B cell (primary cell): ENCODE results near the gene GPR78. TPM values are rescaled to one million over a fixed set of nuclear protein-coding genes. Genes with fewer than 3 reads are reported as not detected.

Experiments used
- ATAC-seq: fragments of 200-7000 bp; cut with Tn5 transposase; one replicate; pipeline ENCODE4 v1.10.0; 2021; ENCODE audit warnings: low read depth, mild to moderate bottlenecking, moderate number of reproducible peaks, moderate library complexity
- CTCF ChIA-PET: fragments of 350-600 bp; sonication (Branson Sonifier 250); formaldehyde crosslinking; loops from one replicate; lab custom pipeline; 2021; ENCODE audit warnings: antibody characterized with exemption, inconsistent platforms; lab: Charles Lee
- POLR2A ChIA-PET: fragments of 350-600 bp; sonication (Branson Sonifier 250); formaldehyde crosslinking; loops from one replicate; lab custom pipeline; 2021; ENCODE audit warnings: antibody characterized with exemption; lab: Charles Lee
- DNase-seq: peaks from one replicate; pipeline ENCODE4 v3.0.0; 2013
- H2AFZ ChIP-seq: 2 replicates; pipeline ENCODE4 v1.6.1; 2012; ENCODE audit warnings: mild to moderate bottlenecking, low read depth, low read length; ENCODE audit not compliant: insufficient read depth, poor library complexity, severe bottlenecking
- H3K27ac ChIP-seq, 2 donors: 1 replicate in 1 of 2; 2 replicates in 1 of 2; pipeline ENCODE4 v1.5.1; 2012 to 2013; ENCODE audit warnings: low read length in 2 of 2, mild to moderate bottlenecking in 2 of 2, moderate library complexity in 1 of 2
- H3K27me3 ChIP-seq, 4 experiments: fragments of 200-600 bp in 1 of 4; sonication (generic) in 1 of 4; replicated peaks in 1 of 4; 1 replicate in 2 of 4; 2 replicates in 2 of 4; pipeline versions ENCODE4 v1.6.1 to v1.7.0; 2013 to 2016; ENCODE audit warnings: low read length in 3 of 4, mild to moderate bottlenecking in 2 of 4, mixed read lengths in 1 of 4, moderate library complexity in 1 of 4; ENCODE audit not compliant: insufficient read depth in 4 of 4, control insufficient read depth in 3 of 4; ENCODE audit errors: control extremely low read depth in 1 of 4
- H3K36me3 ChIP-seq, 2 experiments: replicated peaks in 1 of 2; 1 replicate in 1 of 2; 2 replicates in 1 of 2; pipeline versions ENCODE4 v1.6.1 to v1.7.1; 2013; ENCODE audit warnings: low read length in 1 of 2; ENCODE audit not compliant: insufficient read depth in 2 of 2, control insufficient read depth in 1 of 2; ENCODE audit errors: control extremely low read depth in 1 of 2, extremely low read depth in 1 of 2
- H3K4me1 ChIP-seq, 2 donors: fragments of 200-600 bp in 1 of 2; sonication (generic) in 1 of 2; 1 replicate in 1 of 2; 2 replicates in 1 of 2; pipeline versions ENCODE4 v1.5.1 to v1.6.1; 2013 to 2017; ENCODE audit warnings: low read length in 2 of 2; ENCODE audit not compliant: control insufficient read depth in 2 of 2, insufficient read depth in 2 of 2
- H3K4me2 ChIP-seq: replicated peaks from 2 replicates; pipeline ENCODE3; 2012; ENCODE audit warnings: mild to moderate bottlenecking, low read depth, low read length; ENCODE audit not compliant: poor library complexity, severe bottlenecking
- H3K4me3 ChIP-seq, 5 experiments: fragments of 200-600 bp in 1 of 5; sonication (generic) in 1 of 5; 1 replicate in 3 of 5; 2 replicates in 2 of 5; pipeline versions ENCODE4 v1.5.1 to v1.7.0; 2011 to 2016; ENCODE audit warnings: low read length in 4 of 5, mild to moderate bottlenecking in 4 of 5, low read depth in 2 of 5, control low read depth in 1 of 5, moderate library complexity in 1 of 5; ENCODE audit not compliant: insufficient read depth in 1 of 5; ENCODE audit errors: control extremely low read depth in 1 of 5, extremely low read depth in 1 of 5
- H3K79me2 ChIP-seq: fragments of 200-600 bp; sonication (generic); one replicate; pipeline ENCODE4 v1.6.0; 2016; ENCODE audit warnings: low read length; ENCODE audit not compliant: control insufficient read depth, insufficient read depth
- H3K9ac ChIP-seq: fragments of 200-600 bp; sonication (generic); 2 replicates; pipeline ENCODE4 v1.6.1; 2017; ENCODE audit warnings: mild to moderate bottlenecking, low read length, moderate library complexity
- H3K9me3 ChIP-seq, 3 donors: one replicate each; pipeline versions ENCODE4 v1.6.1 to v1.7.1; 2013; ENCODE audit warnings: low read length in 2 of 3; ENCODE audit not compliant: control insufficient read depth in 2 of 3, insufficient read depth in 1 of 3; ENCODE audit errors: control extremely low read depth in 1 of 3
- H4K20me1 ChIP-seq: 2 replicates; pipeline ENCODE4 v1.6.0; 2012; ENCODE audit warnings: mild to moderate bottlenecking, low read length; ENCODE audit not compliant: insufficient read depth, control insufficient read depth, poor library complexity, severe bottlenecking
- H3K27ac Mint-ChIP-seq: one replicate; pipeline ENCODE4 v1.8.0; 2021; ENCODE audit warnings: mixed read lengths
- H3K27me3 Mint-ChIP-seq: one replicate; pipeline ENCODE4 v1.8.0; 2021; ENCODE audit warnings: mixed read lengths
- H3K4me1 Mint-ChIP-seq: one replicate; pipeline ENCODE4 v1.8.0; 2021; ENCODE audit warnings: mixed read lengths
- H3K4me3 Mint-ChIP-seq: one replicate; pipeline ENCODE4 v1.8.0; 2021; ENCODE audit warnings: mixed read lengths
- H3K9me3 Mint-ChIP-seq: one replicate; pipeline ENCODE4 v1.8.0; 2022; ENCODE audit warnings: mixed read lengths; ENCODE audit not compliant: insufficient read depth
- CTCF ChIP-seq: fragments of 200-600 bp; IDR thresholded peaks from one replicate; pipeline ENCODE4 v1.8.0; 2022; ENCODE audit warnings: antibody characterized with exemption, mild to moderate bottlenecking
- EZH2 ChIP-seq: IDR thresholded peaks from 2 replicates; pipeline ENCODE4 v1.6.1; 2012; ENCODE audit warnings: borderline replicate concordance, low read depth, mild to moderate bottlenecking, moderate library complexity, low read length; ENCODE audit not compliant: insufficient read depth, poor library complexity, severe bottlenecking
- WGBS: methylation state at CpG from one replicate; pipeline ENCODE4 v1.1.5; 2013; ENCODE audit warnings: missing lambda C conversion rate; ENCODE audit not compliant: insufficient coverage; 5-methylcytosine and 5-hydroxymethylcytosine counted together
- intact Hi-C: fragments of 100-400 bp; cut with micrococcal nuclease; formaldehyde crosslinking; loops from one replicate; pipeline ENCODE4 v1.10.0; 2022
- polyA plus RNA-seq: library from polyadenylated mRNA; depleted of rRNA; stranded (reverse); fragments of >200 nt; gene quantifications from 2 replicates; pipeline ENCODE4 v1.2.3, GENCODE V29; 2012
- total RNA-seq, 2 donors: library from RNA; stranded (reverse); fragments of 120-200 nt in 1 of 2; gene quantifications; 1 replicate in 1 of 2; 2 replicates in 1 of 2; pipeline versions ENCODE4 v1.2.3 to v1.2.4, GENCODE V29; 2013 to 2022

GPR78 gene
- total and polyA plus RNA-seq, 2 donors (not counting 1 experiment from before 2014, with no cell fraction given), result not detected

- peaks cover 0 to 3% (median 0%) of the 10 kb centered on the region in 4 experiments for H3K27me3 ChIP-seq
- H3K9ac ChIP-seq, result no peak overlapping the region
- TF ChIP-seq EZH2 (no peak), CTCF (no peak)
- no peak overlapping the region for H3K4me2 ChIP-seq
- H3K79me2 ChIP-seq, result no peaks in the 10 kb centered on the region
- H3K27ac Mint-ChIP-seq, result no peak overlapping the region
- H3K9me3 Mint-ChIP-seq, result no peaks in the 10 kb centered on the region
- intact Hi-C loops, result no loop called here
- no peaks in the 10 kb centered on the region for H3K9me3 ChIP-seq
- ChIA-PET CTCF (interaction anchor here (0.8 kb wide), 1 partner anchor 102 kb away, joined by 3 read pairs; no protein-coding TSS in a partner anchor), POLR2A (no interaction called here)
- 90% methylated on average over 26 of the region's 26 CpGs for WGBS
- H3K36me3 ChIP-seq, result no peaks in the 10 kb centered on the region
- H3K27ac ChIP-seq, result no peak overlapping the region
- no peak overlapping the region for H2AFZ ChIP-seq
- no peak for DNase-seq
- no peaks in the 10 kb centered on the region for H4K20me1 ChIP-seq
- no peak overlapping the region for H3K4me3 Mint-ChIP-seq
- ATAC-seq, result no peak
- no peak overlapping the region for H3K4me3 ChIP-seq
- H3K4me1 Mint-ChIP-seq, result no peaks in the 10 kb centered on the region
- H3K27me3 Mint-ChIP-seq, result peaks cover 6% of the 10 kb centered on the region
- no peaks in the 10 kb centered on the region for H3K4me1 ChIP-seq
Measured at GRCh38 chr4:8606476-8606875, 26.3 kb downstream of the GPR78 start.

- Histone ChIP-seq H3K79me2 (no peaks in the 10 kb centered on the region), H3K36me3 (no peaks in the 10 kb centered on the region), H3K27ac (no peak overlapping the region), H3K9me3 (no peaks in the 10 kb centered on the region), H3K4me1 (no peaks in the 10 kb centered on the region), H3K27me3 (peaks cover 0 to 3% (median 0%) of the 10 kb centered on the region in 4 experiments), H3K4me3 (no peak overlapping the region), H4K20me1 (no peaks in the 10 kb centered on the region), H3K9ac (no peak overlapping the region), H3K4me2 (no peak overlapping the region), H2AFZ (no peak overlapping the region)
- Mint-ChIP-seq H3K4me1 (no peaks in the 10 kb centered on the region), H3K27ac (no peak overlapping the region), H3K27me3 (peaks cover 6% of the 10 kb centered on the region), H3K4me3 (no peak overlapping the region), H3K9me3 (no peaks in the 10 kb centered on the region)
- ATAC-seq, result no peak
- TF ChIP-seq EZH2, result no peak
- intact Hi-C loops, result no loop called here
- CTCF ChIA-PET, result interaction anchor here (0.8 kb wide), 1 partner anchor 102 kb away, joined by 3 read pairs; no protein-coding TSS in a partner anchor
- DNase-seq, result no peak
- POLR2A ChIA-PET, result no interaction called here
- WGBS, result 74% methylated on average over 9 of the region's 10 CpGs
Measured at GRCh38 chr4:8606966-8607365, 26.8 kb downstream of the GPR78 start.
